ENCODE measurements around the gene AUTS2.

AUTS2 gene

GRCh38 chr7:69723663-69724062, 125.4 kb downstream of the AUTS2 start:
- no peak for DNase-seq (ENCODE audit: low read depth)

- no peak for DNase-seq (ENCODE audit: low read depth)
Measured at GRCh38 chr7:69728304-69728703, 130.0 kb downstream of the AUTS2 start.

DNA sequence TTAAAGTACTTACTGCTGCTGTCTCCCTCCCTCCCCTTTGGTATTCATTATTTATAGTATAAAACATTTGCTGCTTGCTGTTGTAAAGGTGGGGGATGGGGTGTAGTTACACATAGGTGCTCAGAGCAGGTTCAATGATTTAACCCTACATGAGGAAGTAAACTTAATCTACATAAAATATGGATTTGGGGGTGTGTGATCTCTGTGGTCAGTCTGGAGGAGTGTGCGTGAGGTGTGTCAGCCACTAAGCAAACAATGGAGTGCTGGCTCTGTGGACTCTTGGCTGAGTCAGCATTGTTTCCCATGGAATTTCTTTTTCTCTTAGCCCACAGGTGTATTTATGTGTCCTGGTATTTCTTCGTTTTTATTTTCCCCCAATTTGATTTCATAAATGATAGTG, 133.9 kb downstream of the AUTS2 start:
- no peak for DNase-seq (ENCODE audit: low read depth)

GRCh38 chr7:69735582-69735981, 137.3 kb downstream of the AUTS2 start:
- DNase-seq (ENCODE audit: low read depth), result no peak

GRCh38 chr7:69736126-69736810, 138.0 kb downstream of the AUTS2 start:
- no peak for DNase-seq (ENCODE audit: low read depth)

DNA sequence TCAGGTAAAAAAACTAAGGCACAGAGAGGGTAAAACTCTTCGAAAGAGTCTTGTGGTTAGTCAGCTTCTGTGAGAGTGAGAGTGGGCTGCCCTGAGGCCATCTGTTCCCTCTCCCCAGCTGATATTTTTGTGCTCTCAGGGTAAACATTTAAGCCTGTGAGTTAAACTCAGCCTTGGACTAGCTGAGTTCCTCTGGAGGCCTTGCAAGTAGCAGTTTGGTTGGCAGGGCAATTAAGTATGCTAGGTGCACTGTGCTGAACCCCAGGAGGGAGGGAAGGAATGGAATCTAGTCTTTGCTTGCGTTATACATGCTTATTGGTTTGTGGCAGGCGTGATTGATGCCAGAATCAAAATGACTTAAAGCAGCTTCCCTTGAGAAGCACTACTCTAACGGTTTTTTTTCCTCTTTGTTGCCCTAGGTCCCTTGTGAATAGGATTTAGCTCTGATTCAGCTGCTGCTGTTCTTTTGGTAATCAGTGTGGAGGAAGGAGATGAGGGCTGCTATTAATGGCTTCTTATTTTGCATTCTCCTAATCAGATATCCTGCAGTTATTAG, 140.2 kb downstream of the AUTS2 start:
- DNase-seq (ENCODE audit: low read depth), result no peak

- DNase-seq (ENCODE audit: low read depth), result no peak
Measured at GRCh38 chr7:69739190-69739589, 140.9 kb downstream of the AUTS2 start.

DNA sequence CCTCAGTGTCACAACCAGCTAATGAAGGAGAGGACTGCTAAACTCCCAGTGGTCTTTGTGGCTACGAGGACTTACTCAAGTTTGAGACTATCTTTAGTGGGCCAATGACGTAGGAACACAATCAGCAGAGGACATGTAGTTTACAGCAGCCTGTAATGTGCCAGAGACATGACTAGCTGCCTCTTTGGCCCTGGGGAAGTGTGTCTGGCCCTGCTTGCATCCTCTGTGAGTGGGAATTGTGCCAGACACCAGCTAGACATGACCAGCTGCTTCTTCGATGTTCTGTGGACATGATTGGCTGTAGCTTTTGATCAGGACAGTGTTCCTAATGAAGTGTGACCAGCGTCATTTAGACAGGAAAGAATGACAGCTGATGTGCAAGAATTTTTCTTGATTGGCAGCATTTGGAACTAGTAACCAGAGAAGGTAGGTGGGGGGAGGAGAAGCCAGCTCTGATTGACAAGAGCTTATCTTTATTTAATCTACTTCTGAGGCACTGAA, 141.7 kb downstream of the AUTS2 start:
- DNase-seq (ENCODE audit: low read depth), result peak; percentile 21

DNA sequence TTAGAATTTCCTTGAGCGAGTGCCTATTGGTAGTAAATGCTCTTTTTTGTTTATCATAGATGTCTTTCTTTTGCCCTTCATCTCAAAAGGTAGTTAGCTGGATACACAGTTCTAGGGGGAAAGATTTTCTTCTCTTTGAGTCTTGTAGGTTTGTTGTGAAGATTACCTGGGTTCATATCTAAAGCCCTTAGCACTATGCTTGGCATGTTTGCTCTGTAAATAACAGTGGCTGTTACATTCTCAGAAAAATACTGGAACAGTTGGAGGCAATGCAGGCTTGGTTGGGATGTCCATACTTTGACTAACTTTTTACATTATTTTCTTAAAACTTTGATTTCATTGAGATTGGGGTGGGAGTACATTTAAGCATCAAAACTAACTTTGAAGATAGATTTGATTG, 144.0 kb downstream of the AUTS2 start:
- no peak for DNase-seq (ENCODE audit: low read depth)

GRCh38 chr7:69743436-69743835, 145.2 kb downstream of the AUTS2 start:
- no peak for DNase-seq (ENCODE audit: low read depth)

- no peak for DNase-seq (ENCODE audit: low read depth)
Measured at GRCh38 chr7:69744026-69744425, 145.8 kb downstream of the AUTS2 start.

- no peak for DNase-seq (ENCODE audit: low read depth)
Measured at GRCh38 chr7:69746383-69746782, 148.1 kb downstream of the AUTS2 start.

DNA sequence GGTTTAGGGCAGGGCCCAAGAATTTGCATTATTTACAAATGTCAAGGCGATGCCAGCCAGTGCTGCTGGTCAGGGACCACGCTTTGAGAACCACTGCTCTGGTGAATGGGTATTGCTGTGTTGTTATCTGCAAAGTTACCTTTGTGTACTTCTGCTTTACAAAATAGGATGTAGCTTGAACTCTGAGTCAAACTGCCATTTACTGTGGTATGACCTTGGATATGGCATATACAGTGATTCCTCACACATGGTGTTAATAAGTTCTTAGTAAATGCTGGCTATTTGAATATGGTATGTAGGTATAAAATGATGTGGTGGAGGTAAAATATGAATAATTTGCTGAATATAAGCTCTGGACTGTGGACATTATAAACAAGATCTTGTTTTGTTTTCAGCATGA, 148.9 kb downstream of the AUTS2 start:
- DNase-seq (ENCODE audit: low read depth), result no peak

DNA sequence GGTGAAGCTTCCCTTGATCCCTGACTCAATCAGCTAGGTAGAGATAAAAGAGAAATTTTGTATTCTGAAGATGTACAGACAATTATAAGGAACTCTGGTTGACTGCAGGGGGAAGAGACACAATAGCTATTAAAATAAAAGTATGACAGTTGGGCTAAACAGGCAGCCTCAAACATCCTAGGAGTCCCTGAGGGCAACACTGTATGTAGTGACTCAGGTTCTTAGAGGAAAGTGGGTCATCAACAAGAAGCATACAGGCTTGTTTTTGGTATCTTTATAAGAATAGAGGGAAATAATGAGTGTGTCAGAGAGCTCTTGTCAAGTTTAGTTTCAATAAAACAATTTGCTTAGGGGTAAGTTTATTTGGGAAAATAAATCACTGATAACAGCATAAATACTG, 150.3 kb downstream of the AUTS2 start:
- no peak for DNase-seq (ENCODE audit: low read depth)

- no peak for DNase-seq (ENCODE audit: low read depth)
Measured at GRCh38 chr7:69749372-69749979, 151.2 kb downstream of the AUTS2 start.

DNA sequence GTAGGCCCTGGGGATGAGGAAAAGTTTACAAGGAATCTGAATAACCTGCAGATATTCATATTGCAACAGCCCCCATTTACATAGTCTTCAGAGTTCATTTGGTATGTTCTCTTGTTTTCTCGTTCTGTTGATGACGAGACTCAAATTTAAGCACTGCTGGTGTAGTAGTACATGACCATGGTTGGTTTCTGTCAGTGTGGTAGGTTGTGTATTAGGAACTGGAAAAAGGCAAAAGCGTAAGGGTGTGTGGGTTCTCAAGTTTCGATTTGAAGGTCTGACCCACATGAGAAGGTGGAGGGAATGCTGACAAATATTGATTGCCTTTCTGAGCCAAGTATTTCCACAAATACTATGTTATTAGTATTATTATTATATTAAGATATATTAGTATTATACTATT, 151.7 kb downstream of the AUTS2 start:
- no peak for DNase-seq (ENCODE audit: low read depth)

GRCh38 chr7:69751026-69751425, 152.8 kb downstream of the AUTS2 start:
- DNase-seq (ENCODE audit: low read depth), result no peak

DNA sequence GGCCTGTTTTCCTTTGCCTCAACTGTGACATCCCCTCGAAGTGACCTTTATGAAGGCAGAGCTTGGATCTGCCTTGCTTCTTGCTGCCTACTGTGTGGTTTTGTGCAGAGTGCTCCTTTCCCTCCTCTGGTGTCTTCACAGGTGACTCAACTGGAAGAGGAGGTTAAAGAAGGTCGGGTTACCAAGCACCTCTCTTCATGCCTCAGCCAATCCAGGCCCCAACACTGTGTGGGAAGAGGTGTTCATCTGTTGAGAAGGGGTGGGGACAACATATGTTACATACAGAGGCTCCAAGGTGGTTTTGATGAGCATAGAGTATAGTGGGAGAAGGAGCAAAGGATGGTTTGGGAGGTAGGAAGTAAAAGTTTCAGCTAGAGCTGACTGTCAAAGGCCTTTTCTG, 155.7 kb downstream of the AUTS2 start:
- no peak for DNase-seq (ENCODE audit: low read depth)

DNA sequence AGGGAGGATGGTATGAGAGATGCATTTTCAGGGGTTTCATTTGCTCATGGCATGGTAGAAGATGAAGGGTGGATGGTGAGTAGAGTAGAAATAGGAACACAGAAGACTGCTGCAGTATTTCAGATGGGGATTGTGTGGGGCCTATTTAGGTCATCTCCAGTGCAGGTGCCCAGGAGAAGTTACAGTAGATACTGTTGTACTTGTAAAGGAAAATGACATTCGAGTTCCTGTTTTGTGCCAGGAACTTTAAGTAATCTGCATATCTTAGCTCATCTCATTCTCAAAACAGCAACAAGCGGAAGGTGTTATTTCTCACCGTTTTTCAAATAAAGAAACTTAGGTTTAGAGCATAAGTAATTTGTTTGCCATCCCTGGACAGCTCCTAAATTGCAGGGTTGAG, 156.2 kb downstream of the AUTS2 start:
- DNase-seq (ENCODE audit: low read depth), result no peak

DNA sequence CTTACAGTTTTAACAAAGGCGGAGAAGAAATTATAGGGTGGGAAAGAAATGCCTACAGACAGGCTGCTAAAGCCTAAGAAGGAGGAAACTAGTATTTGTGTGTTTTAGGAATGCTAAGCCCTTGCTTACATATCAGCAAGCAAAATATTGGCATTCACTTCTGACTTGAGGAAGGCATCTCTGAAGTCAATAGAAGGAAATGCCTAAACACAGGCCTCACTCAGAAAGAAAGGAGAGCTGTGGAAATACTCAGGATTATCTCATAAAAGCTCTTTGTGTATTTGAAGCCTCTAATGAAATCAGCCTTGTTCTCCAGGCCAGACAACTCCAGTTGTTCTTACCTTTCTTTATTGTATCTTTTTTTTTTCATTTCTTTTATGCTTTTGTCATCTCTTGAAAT, 158.0 kb downstream of the AUTS2 start:
- no peak for DNase-seq (ENCODE audit: low read depth)

- no peak for DNase-seq (ENCODE audit: low read depth)
Measured at GRCh38 chr7:69757528-69757927, 159.3 kb downstream of the AUTS2 start.

GRCh38 chr7:69757981-69758430, 159.7 kb downstream of the AUTS2 start:
- no peak for DNase-seq (ENCODE audit: low read depth)

DNA sequence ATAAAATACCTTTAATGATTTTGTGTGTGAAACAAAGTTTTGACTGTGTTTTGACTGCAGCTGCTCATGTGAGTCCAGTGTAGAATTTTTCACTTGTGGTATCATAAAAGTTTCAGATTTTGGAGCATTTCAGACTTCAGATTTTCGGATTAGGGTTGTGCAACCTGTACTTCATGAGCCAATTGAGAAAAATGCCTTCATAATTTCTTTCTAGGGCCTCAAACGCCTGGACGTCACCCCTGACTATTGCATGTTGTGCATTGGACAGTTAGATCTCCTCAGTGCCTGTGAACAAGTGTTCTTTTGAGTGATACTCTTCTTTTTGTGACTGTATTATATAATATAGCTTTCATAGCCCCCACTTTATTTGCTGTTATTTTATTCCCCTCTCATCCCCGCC, 161.1 kb downstream of the AUTS2 start:
- DNase-seq (ENCODE audit: low read depth), result no peak

Data from GM04504 (cell line).